Natural killer cell (primary cell): ENCODE data around the gene IGF2. TPM values are rescaled to one million over a fixed set of nuclear protein-coding genes. Genes with fewer than 3 reads are reported as not detected.

ENCODE experiments used
- ATAC-seq, 3 donors: fragments of 150-1000 bp in 2 of 3; fragments of 200-7000 bp in 1 of 3; cut with Tn5 transposase; 1 replicate in 1 of 3; 2 replicates in 2 of 3; pipeline ENCODE4 v1.10.0; 2021; ENCODE audit warnings: mild to moderate bottlenecking in 2 of 3, moderate library complexity in 2 of 3
- DNase-seq, 2 donors: peaks; one replicate each; pipeline versions ENCODE4 v3.0.0 to v3.0.0-alpha.2; 2013 to 2021; ENCODE audit warnings: mixed read lengths in 1 of 2
- H3K27ac ChIP-seq: one replicate; pipeline ENCODE4 v1.5.1; 2013; ENCODE audit warnings: mild to moderate bottlenecking, low read length
- H3K27me3 ChIP-seq: one replicate; pipeline ENCODE4 v1.6.1; 2013; ENCODE audit warnings: low read length; ENCODE audit not compliant: control insufficient read depth, insufficient read depth
- H3K36me3 ChIP-seq: one replicate; pipeline ENCODE4 v1.6.1; 2013; ENCODE audit warnings: low read length; ENCODE audit not compliant: control insufficient read depth, insufficient read depth
- H3K4me1 ChIP-seq: one replicate; pipeline ENCODE4 v1.6.1; 2013; ENCODE audit warnings: low read length; ENCODE audit not compliant: control insufficient read depth, insufficient read depth
- H3K4me3 ChIP-seq: one replicate; pipeline ENCODE4 v1.5.1; 2013; ENCODE audit warnings: low read length
- H3K9me3 ChIP-seq: one replicate; pipeline ENCODE4 v1.6.1; 2013; ENCODE audit warnings: low read length; ENCODE audit not compliant: control insufficient read depth, insufficient read depth
- H3K27ac Mint-ChIP-seq, 2 donors: one replicate each; pipeline ENCODE4 v1.8.0; 2022; ENCODE audit warnings: mild to moderate bottlenecking in 2 of 2, mixed read lengths in 2 of 2, moderate library complexity in 1 of 2
- H3K27me3 Mint-ChIP-seq, 2 donors: one replicate each; pipeline ENCODE4 v1.8.0; 2022; ENCODE audit warnings: low read depth in 2 of 2, mixed read lengths in 2 of 2
- H3K36me3 Mint-ChIP-seq: one replicate; pipeline ENCODE4 v1.8.0; 2022; ENCODE audit warnings: mixed read lengths
- H3K4me1 Mint-ChIP-seq, 2 donors: one replicate each; pipeline ENCODE4 v1.8.0; 2022; ENCODE audit warnings: mixed read lengths in 2 of 2
- H3K4me3 Mint-ChIP-seq: one replicate; pipeline ENCODE4 v1.8.0; 2022; ENCODE audit warnings: mild to moderate bottlenecking, moderate library complexity, mixed read lengths
- H3K9me3 Mint-ChIP-seq, 2 donors: one replicate each; pipeline ENCODE4 v1.8.0; 2022; ENCODE audit warnings: mixed read lengths in 2 of 2
- CTCF ChIP-seq: fragments of 200-600 bp; IDR thresholded peaks from one replicate; pipeline ENCODE4 v1.8.0; 2022; ENCODE audit warnings: antibody characterized with exemption
- WGBS: methylation state at CpG from one replicate; pipeline ENCODE4 v1.1.7; 2013; ENCODE audit warnings: missing lambda C conversion rate; ENCODE audit not compliant: insufficient coverage; 5-methylcytosine and 5-hydroxymethylcytosine counted together
- intact Hi-C: fragments of 100-400 bp; cut with micrococcal nuclease; formaldehyde crosslinking; loops from one replicate; pipeline ENCODE4 v1.14.2; 2022
- total RNA-seq, 4 donors: library from RNA; stranded (reverse); fragments of 120-200 nt in 1 of 4; gene quantifications; one replicate each; pipeline versions ENCODE4 v1.2.3 to v1.2.4, GENCODE V29; 2013 to 2022

Gene IGF2
- total RNA-seq, 3 donors from 2014 or later (not counting 1 experiment from before 2014, with no cell fraction given), result not detected

- no peaks in the 10 kb centered on the region for H3K36me3 Mint-ChIP-seq
- Histone ChIP-seq H3K4me1 (peaks cover 7% of the 10 kb centered on the region), H3K27ac (no peak overlapping the region), H3K36me3 (no peaks in the 10 kb centered on the region), H3K9me3 (no peaks in the 10 kb centered on the region), H3K4me3 (no peak overlapping the region), H3K27me3 (no peaks in the 10 kb centered on the region)
- intact Hi-C loops, result no loop called here
- ATAC-seq (no peak), DNase-seq (no peak)
- WGBS, result 94% methylated on average over 18 of the region's 18 CpGs
- no peak for TF ChIP-seq CTCF
- no peak overlapping the region for H3K4me3 Mint-ChIP-seq
- H3K9me3 Mint-ChIP-seq, result no peaks in the 10 kb centered on the region
- H3K27me3 Mint-ChIP-seq, result peaks cover 9% of the 10 kb centered on the region in 2 donors
- H3K27ac Mint-ChIP-seq, result no peak overlapping the region
- H3K4me1 Mint-ChIP-seq, result no peaks in the 10 kb centered on the region
Measured at GRCh38 chr11:2182075-2182474, 42.9 kb upstream of the IGF2 start.

- H3K27ac Mint-ChIP-seq, result no peak overlapping the region
- 85% methylated on average over 10 of the region's 11 CpGs for WGBS
- intact Hi-C loops, result no loop called here
- no peaks in the 10 kb centered on the region for H3K9me3 ChIP-seq
- no peak overlapping the region for H3K4me3 ChIP-seq
- H3K4me3 Mint-ChIP-seq, result no peak overlapping the region
- H3K27me3 Mint-ChIP-seq, result peaks cover 9% of the 10 kb centered on the region in 2 donors
- H3K27me3 ChIP-seq, result no peaks in the 10 kb centered on the region
- DNase-seq (no peak), ATAC-seq (no peak)
- no peaks in the 10 kb centered on the region for H3K9me3 Mint-ChIP-seq
- no peaks in the 10 kb centered on the region for H3K4me1 Mint-ChIP-seq
- TF ChIP-seq CTCF, result no peak
- H3K36me3 Mint-ChIP-seq, result no peaks in the 10 kb centered on the region
- no peak overlapping the region for H3K27ac ChIP-seq
- H3K36me3 ChIP-seq, result no peaks in the 10 kb centered on the region
- no peaks in the 10 kb centered on the region for H3K4me1 ChIP-seq
Measured at GRCh38 chr11:2180789-2181370, 41.7 kb upstream of the IGF2 start.

- Mint-ChIP-seq H3K9me3 (no peaks in the 10 kb centered on the region), H3K4me3 (no peak overlapping the region), H3K27ac (no peak overlapping the region), H3K36me3 (no peaks in the 10 kb centered on the region), H3K4me1 (no peaks in the 10 kb centered on the region), H3K27me3 (peaks cover 9% of the 10 kb centered on the region in 2 donors)
- H3K27ac ChIP-seq, result no peak overlapping the region
- 90% methylated on average over 15 of the region's 15 CpGs for WGBS
- ATAC-seq (no peak), DNase-seq (no peak)
- intact Hi-C loops, result no loop called here
- H3K27me3 ChIP-seq, result no peaks in the 10 kb centered on the region
- no peaks in the 10 kb centered on the region for H3K4me1 ChIP-seq
- H3K4me3 ChIP-seq, result no peak overlapping the region
- TF ChIP-seq CTCF, result no peak
- no peaks in the 10 kb centered on the region for H3K9me3 ChIP-seq
- no peaks in the 10 kb centered on the region for H3K36me3 ChIP-seq
Measured at GRCh38 chr11:2180347-2180746, 41.2 kb upstream of the IGF2 start.

- H3K4me3 ChIP-seq, result no peak overlapping the region
- peaks cover 1 to 2% of the 10 kb centered on the region in 2 donors for H3K27me3 Mint-ChIP-seq
- H3K27ac ChIP-seq, result no peak overlapping the region
- no peak overlapping the region for H3K27ac Mint-ChIP-seq
- H3K9me3 Mint-ChIP-seq, result no peaks in the 10 kb centered on the region
- H3K4me1 Mint-ChIP-seq, result no peaks in the 10 kb centered on the region
- no peak overlapping the region for H3K4me3 Mint-ChIP-seq
- no peaks in the 10 kb centered on the region for H3K4me1 ChIP-seq
- intact Hi-C loops, result no loop called here
- no peaks in the 10 kb centered on the region for H3K9me3 ChIP-seq
- WGBS, result 82% methylated on average over 10 of the region's 10 CpGs
- DNase-seq (no peak), ATAC-seq (no peak)
- TF ChIP-seq CTCF, result no peak
- H3K36me3 ChIP-seq, result no peaks in the 10 kb centered on the region
- no peaks in the 10 kb centered on the region for H3K36me3 Mint-ChIP-seq
- no peaks in the 10 kb centered on the region for H3K27me3 ChIP-seq
Measured at GRCh38 chr11:2179516-2179915, 40.3 kb upstream of the IGF2 start.
